CD14-positive monocyte (primary cell): ENCODE data around the gene ANO4. TPM values are rescaled to one million over a fixed set of nuclear protein-coding genes. Genes with fewer than 3 reads are reported as not detected.

ENCODE experiments used
- DNase-seq, 3 donors: peaks; one replicate each; pipeline ENCODE4 v3.0.0-alpha.2; 2011 to 2022
- H2AFZ ChIP-seq: 2 replicates; pipeline ENCODE4 v1.6.0; 2012; ENCODE audit warnings: mild to moderate bottlenecking, low read depth, low read length, inconsistent platforms; ENCODE audit not compliant: insufficient read depth, poor library complexity, severe bottlenecking
- H3K27ac ChIP-seq, 2 donors: 1 replicate in 1 of 2; 2 replicates in 1 of 2; pipeline ENCODE4 v1.5.1; 2012 to 2013; ENCODE audit warnings: low read length in 2 of 2, control low read depth in 1 of 2, inconsistent platforms in 1 of 2, low read depth in 1 of 2, mild to moderate bottlenecking in 1 of 2
- H3K27me3 ChIP-seq, 2 donors: one replicate each; pipeline versions ENCODE4 v1.6.0 to v1.6.1; 2011 to 2013; ENCODE audit warnings: low read length in 2 of 2; ENCODE audit not compliant: control insufficient read depth in 2 of 2, insufficient read depth in 2 of 2
- H3K36me3 ChIP-seq, 2 donors: replicated peaks in 1 of 2; 1 replicate in 1 of 2; 2 replicates in 1 of 2; pipeline versions ENCODE4 v1.5.1 to v1.6.1; 2012 to 2013; ENCODE audit warnings: low read length in 2 of 2, control low read depth in 1 of 2, inconsistent platforms in 1 of 2, mild to moderate bottlenecking in 1 of 2; ENCODE audit not compliant: insufficient read depth in 2 of 2, control insufficient read depth in 1 of 2
- H3K4me1 ChIP-seq, 2 donors: 1 replicate in 1 of 2; 2 replicates in 1 of 2; pipeline versions ENCODE4 v1.5.1 to v1.6.1; 2012 to 2013; ENCODE audit warnings: low read length in 2 of 2, control low read depth in 1 of 2, inconsistent platforms in 1 of 2, mild to moderate bottlenecking in 1 of 2, moderate library complexity in 1 of 2; ENCODE audit not compliant: insufficient read depth in 2 of 2, control insufficient read depth in 1 of 2
- H3K4me2 ChIP-seq: replicated peaks from 2 replicates; pipeline ENCODE3; 2012; ENCODE audit warnings: low read length, moderate library complexity, mild to moderate bottlenecking; ENCODE audit not compliant: poor library complexity, severe bottlenecking; ENCODE audit errors: extremely low read depth
- H3K4me3 ChIP-seq, 3 experiments: fragments of 200-600 bp in 1 of 3; sonication (generic) in 1 of 3; replicated peaks in 1 of 3; 1 replicate in 2 of 3; 2 replicates in 1 of 3; pipeline ENCODE4 v1.5.1; 2011 to 2013; ENCODE audit warnings: low read length in 3 of 3, mild to moderate bottlenecking in 3 of 3, control low read depth in 2 of 3, low read depth in 2 of 3, inconsistent platforms in 1 of 3, moderate library complexity in 1 of 3
- H3K79me2 ChIP-seq: 2 replicates; pipeline ENCODE4 v1.6.0; 2012; ENCODE audit warnings: mild to moderate bottlenecking, control low read depth, inconsistent platforms, low read length, moderate library complexity; ENCODE audit not compliant: insufficient read depth
- H3K9ac ChIP-seq: 2 replicates; pipeline ENCODE4 v1.6.0; 2017; ENCODE audit warnings: low read length, mild to moderate bottlenecking; ENCODE audit not compliant: insufficient read depth, poor library complexity, severe bottlenecking
- H3K9me3 ChIP-seq, 2 donors: replicated peaks in 1 of 2; 1 replicate in 1 of 2; 2 replicates in 1 of 2; pipeline versions ENCODE4 v1.5.1 to v1.6.1; 2012 to 2013; ENCODE audit warnings: low read length in 2 of 2, control low read depth in 1 of 2; ENCODE audit not compliant: control insufficient read depth in 1 of 2, insufficient read depth in 1 of 2
- H4K20me1 ChIP-seq: 2 replicates; pipeline ENCODE4 v1.6.0; 2012; ENCODE audit warnings: mild to moderate bottlenecking, low read length, control low read depth, moderate library complexity; ENCODE audit not compliant: insufficient read depth
- H3K27ac Mint-ChIP-seq, 7 donors: one replicate each; pipeline ENCODE4 v1.8.0; 2020; ENCODE audit warnings: mild to moderate bottlenecking in 7 of 7, mixed read lengths in 7 of 7, moderate library complexity in 6 of 7, inconsistent platforms in 2 of 7
- H3K27me3 Mint-ChIP-seq, 3 donors: one replicate each; pipeline ENCODE4 v1.8.0; 2021 to 2022; ENCODE audit warnings: low read depth in 3 of 3, mild to moderate bottlenecking in 3 of 3, mixed read lengths in 3 of 3, moderate library complexity in 3 of 3, inconsistent platforms in 1 of 3
- H3K36me3 Mint-ChIP-seq, 2 donors: one replicate each; pipeline ENCODE4 v1.8.0; 2020; ENCODE audit warnings: mixed read lengths in 2 of 2, inconsistent platforms in 1 of 2, mild to moderate bottlenecking in 1 of 2
- H3K4me1 Mint-ChIP-seq: one replicate; pipeline ENCODE4 v1.8.0; 2020; ENCODE audit warnings: mild to moderate bottlenecking, mixed read lengths
- H3K4me3 Mint-ChIP-seq, 2 donors: one replicate each; pipeline ENCODE4 v1.8.0; 2020; ENCODE audit warnings: mild to moderate bottlenecking in 2 of 2, mixed read lengths in 2 of 2, moderate library complexity in 1 of 2
- H3K9me3 Mint-ChIP-seq, 7 donors: one replicate each; pipeline ENCODE4 v1.8.0; 2020 to 2022; ENCODE audit warnings: mixed read lengths in 7 of 7, mild to moderate bottlenecking in 6 of 7, moderate library complexity in 6 of 7, inconsistent platforms in 2 of 7
- CTCF ChIP-seq: fragments of 200-600 bp; IDR thresholded peaks from one replicate; pipeline ENCODE4 v1.8.0; 2022; ENCODE audit warnings: antibody characterized with exemption, mild to moderate bottlenecking
- WGBS: methylation state at CpG from one replicate; pipeline ENCODE4 v1.1.5; 2013; ENCODE audit warnings: missing lambda C conversion rate; ENCODE audit not compliant: insufficient coverage; 5-methylcytosine and 5-hydroxymethylcytosine counted together
- intact Hi-C, 2 donors: fragments of 100-400 bp; cut with micrococcal nuclease; formaldehyde crosslinking; loops; one replicate each; pipeline versions ENCODE4 v1.15.0 to v1.15.1; 2023
- polyA plus RNA-seq, 3 donors: library from polyadenylated mRNA; depleted of rRNA in 1 of 3; unstranded in 2 of 3; stranded (reverse) in 1 of 3; fragments of 300-500 nt in 2 of 3; fragments of >200 nt in 1 of 3; fragmentation: Illumina TruSeq in 2 of 3; gene quantifications; 1 replicate in 2 of 3; 2 replicates in 1 of 3; pipeline ENCODE4 v1.2.3, GENCODE V29; 2012 to 2021

Gene ANO4
- polyA plus RNA-seq, 3 donors, result not detected

- intact Hi-C loops, result no loop called here
- Histone ChIP-seq H3K4me1 (no peaks in the 10 kb centered on the region), H4K20me1 (no peaks in the 10 kb centered on the region), H3K9ac (no peak overlapping the region), H3K27ac (no peak overlapping the region), H3K27me3 (no peaks in the 10 kb centered on the region), H3K4me2 (no peak overlapping the region), H3K4me3 (no peak overlapping the region), H3K36me3 (no peaks in the 10 kb centered on the region), H3K9me3 (no peaks in the 10 kb centered on the region), H2AFZ (no peak overlapping the region), H3K79me2 (no peaks in the 10 kb centered on the region)
- TF ChIP-seq CTCF, result no peak
- Mint-ChIP-seq H3K9me3 (peaks cover 0 to 8% (median under 1%) of the 10 kb centered on the region in 7 donors), H3K36me3 (no peaks in the 10 kb centered on the region), H3K4me3 (no peak overlapping the region), H3K27me3 (peaks cover 0 to 3% (median 0%) of the 10 kb centered on the region in 3 donors), H3K27ac (no peak overlapping the region), H3K4me1 (no peaks in the 10 kb centered on the region)
- WGBS, result no CpG with 5 or more reads among the region's 3 CpGs
- DNase-seq, result no peak
These were observed 273.8 kb downstream of the ANO4 start for GRCh38 chr12:101068402-101068801.

GRCh38 chr12:101068836-101069235 is 274.3 kb downstream of the ANO4 start:
- no peak overlapping the region for H3K4me3 Mint-ChIP-seq
- no peaks in the 10 kb centered on the region for H3K4me1 Mint-ChIP-seq
- Histone ChIP-seq H3K27ac (no peak overlapping the region), H3K4me1 (no peaks in the 10 kb centered on the region), H2AFZ (no peak overlapping the region), H3K9me3 (no peaks in the 10 kb centered on the region), H4K20me1 (no peaks in the 10 kb centered on the region), H3K27me3 (no peaks in the 10 kb centered on the region), H3K36me3 (no peaks in the 10 kb centered on the region), H3K4me3 (no peak overlapping the region), H3K79me2 (no peaks in the 10 kb centered on the region), H3K9ac (no peak overlapping the region), H3K4me2 (no peak overlapping the region)
- H3K27me3 Mint-ChIP-seq, result peaks cover 0 to 3% (median 0%) of the 10 kb centered on the region in 3 donors
- no peak for TF ChIP-seq CTCF
- no peak overlapping the region for H3K27ac Mint-ChIP-seq
- no peaks in the 10 kb centered on the region for H3K36me3 Mint-ChIP-seq
- DNase-seq, result no peak
- H3K9me3 Mint-ChIP-seq, result peaks cover 0 to 8% (median 0%) of the 10 kb centered on the region in 7 donors
- 100% methylated on average over 1 of the region's 4 CpGs for WGBS
- intact Hi-C loops, result no loop called here
